Measurements from ENCODE around the gene RPL39. TPM values are rescaled to one million over a fixed set of nuclear protein-coding genes. Genes with fewer than 3 reads are reported as not detected.

RPL39 gene
- polyA plus RNA-seq, 6 donors from 2014 or later, result 3,399 to 4,973 (median 4,743) TPM

Other genes starting within 250 kb of the RPL39 start
- gene STEEP1, start 226.2 kb downstream of the RPL39 start, polyA plus RNA-seq (ENCODE audit: low read depth in 6 of 6), result 10 to 100 TPM in 5 of 6 donors, 1 to 10 TPM in 1; 5.3 to 26.8 (median 20.7) TPM
- gene UBE2A, start 217.1 kb downstream of the RPL39 start, polyA plus RNA-seq (ENCODE audit: low read depth in 6 of 6), result 10 to 100 TPM; 61.8 to 98.9 (median 75.6) TPM
- 1 to 10 TPM; 4.2 to 9.4 (median 7.1) TPM for gene NKRF, start 185.2 kb downstream of the RPL39 start, polyA plus RNA-seq (ENCODE audit: low read depth in 6 of 6)
- 100 to 1,000 TPM in 5 of 6 donors, 10 to 100 TPM in 1; 78.8 to 189 (median 150) TPM for gene SEPTIN6, start 98.5 kb downstream of the RPL39 start, polyA plus RNA-seq (ENCODE audit: low read depth in 6 of 6)
- 10 to 100 TPM in 2 of 6 donors, 1 to 10 TPM in 4; 1.7 to 21.9 (median 8.7) TPM for gene SOWAHD, start 33.0 kb downstream of the RPL39 start, polyA plus RNA-seq (ENCODE audit: low read depth in 6 of 6)
- 10 to 100 TPM in 4 of 6 donors, 1 to 10 TPM in 2; 5.8 to 18.6 (median 11.5) TPM for gene UPF3B, start 61.3 kb upstream of the RPL39 start, polyA plus RNA-seq (ENCODE audit: low read depth in 6 of 6)
- 10 to 100 TPM; 42.5 to 78.4 (median 60.5) TPM for gene RNF113A, start 80.1 kb upstream of the RPL39 start, polyA plus RNA-seq (ENCODE audit: low read depth in 6 of 6)
- gene NDUFA1, start 80.2 kb upstream of the RPL39 start, polyA plus RNA-seq (ENCODE audit: low read depth in 6 of 6), result 100 to 1,000 TPM; 268 to 457 (median 303) TPM
- gene AKAP14, start 104.3 kb upstream of the RPL39 start, polyA plus RNA-seq (ENCODE audit: low read depth in 6 of 6), result not detected
- gene NKAP, start 152.1 kb upstream of the RPL39 start, polyA plus RNA-seq (ENCODE audit: low read depth in 6 of 6), result 1 to 10 TPM; 2.3 to 5.2 (median 3.3) TPM

Data from naive B cell (primary cell).